ENCODE data around the gene RTN4RL2. TPM values are rescaled to one million over a fixed set of nuclear protein-coding genes. Genes with fewer than 3 reads are reported as not detected.

Gene RTN4RL2
- total RNA-seq, 2 donors from 2014 or later: 0.97 to 1.5 TPM

GRCh38 chr11:57515332-57516060, 55.2 kb downstream of the RTN4RL2 start, which contains the start of gene SLC43A1:
Gene SLC43A1 (minus strand): TSS chr11:57515702. CDS start chr11:57514111, 1,591 bp downstream.
- H3K4me3 Mint-ChIP-seq: peak within 1 kb of the TSS; percentile 71
- TF ChIP-seq, protein P1, sequence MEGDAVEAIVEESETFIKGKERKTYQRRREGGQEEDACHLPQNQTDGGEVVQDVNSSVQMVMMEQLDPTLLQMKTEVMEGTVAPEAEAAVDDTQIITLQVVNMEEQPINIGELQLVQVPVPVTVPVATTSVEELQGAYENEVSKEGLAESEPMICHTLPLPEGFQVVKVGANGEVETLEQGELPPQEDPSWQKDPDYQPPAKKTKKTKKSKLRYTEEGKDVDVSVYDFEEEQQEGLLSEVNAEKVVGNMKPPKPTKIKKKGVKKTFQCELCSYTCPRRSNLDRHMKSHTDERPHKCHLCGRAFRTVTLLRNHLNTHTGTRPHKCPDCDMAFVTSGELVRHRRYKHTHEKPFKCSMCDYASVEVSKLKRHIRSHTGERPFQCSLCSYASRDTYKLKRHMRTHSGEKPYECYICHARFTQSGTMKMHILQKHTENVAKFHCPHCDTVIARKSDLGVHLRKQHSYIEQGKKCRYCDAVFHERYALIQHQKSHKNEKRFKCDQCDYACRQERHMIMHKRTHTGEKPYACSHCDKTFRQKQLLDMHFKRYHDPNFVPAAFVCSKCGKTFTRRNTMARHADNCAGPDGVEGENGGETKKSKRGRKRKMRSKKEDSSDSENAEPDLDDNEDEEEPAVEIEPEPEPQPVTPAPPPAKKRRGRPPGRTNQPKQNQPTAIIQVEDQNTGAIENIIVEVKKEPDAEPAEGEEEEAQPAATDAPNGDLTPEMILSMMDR (conservative IDR thresholded peaks at IDR 0.05): no peak
- H3K4me1 Mint-ChIP-seq: peaks cover 7% of the 10 kb centered on the region
- Histone ChIP-seq H3K27me3 (ENCODE audit: control insufficient read depth, insufficient read depth, low read length, poor library complexity, severe bottlenecking) (peaks cover 45% of the 10 kb centered on the region), H3K4me3 (ENCODE audit: low read length) (peak within 1 kb of the TSS; percentile 81), H3K9ac (ENCODE audit: extremely low read depth, low read length, poor library complexity, severe bottlenecking) (no peak within 1 kb of the TSS), H3K27ac (ENCODE audit: low read depth, low read length) (no peak within 1 kb of the TSS), H3K4me1 (ENCODE audit: control insufficient read depth, insufficient read depth, low read length) (no peaks in the 10 kb centered on the region), H3K36me3 (ENCODE audit: control insufficient read depth, insufficient read depth, low read length) (no peaks in the 10 kb centered on the region), H3K9me3 (ENCODE audit: control insufficient read depth, low read length) (no peaks in the 10 kb centered on the region)
- H3K9me3 Mint-ChIP-seq: no peaks in the 10 kb centered on the region
- WGBS, 2 experiments (ENCODE audit: insufficient coverage in 1 of 2, insufficient read length in 1 of 2): 0 to 1% methylated on average over 41 to 66 of the region's 66 CpGs
- no peak within 1 kb of the TSS for H3K27ac Mint-ChIP-seq
- H3K27me3 Mint-ChIP-seq (ENCODE audit: insufficient read depth): peaks cover 48% of the 10 kb centered on the region
- DNase-seq: peak; percentile 72
- no peaks in the 10 kb centered on the region for H3K36me3 Mint-ChIP-seq (ENCODE audit: low read depth)

- H3K27ac Mint-ChIP-seq: no peak overlapping the region
Measured at GRCh38 chr11:57516061-57516443, 55.7 kb downstream of the RTN4RL2 start.

GRCh38 chr11:57521116-57521515, 60.8 kb downstream of the RTN4RL2 start:
- peaks cover 5% of the 10 kb centered on the region for H3K9me3 ChIP-seq (ENCODE audit: control insufficient read depth, low read length)
- no peaks in the 10 kb centered on the region for H3K4me1 ChIP-seq (ENCODE audit: control insufficient read depth, insufficient read depth, low read length)
- H3K4me3 Mint-ChIP-seq: no peak overlapping the region
- no peaks in the 10 kb centered on the region for H3K9me3 Mint-ChIP-seq
- H3K4me3 ChIP-seq (ENCODE audit: low read length): no peak overlapping the region
- H3K27ac Mint-ChIP-seq: no peak overlapping the region
- H3K36me3 ChIP-seq (ENCODE audit: control insufficient read depth, insufficient read depth, low read length): peaks cover 7% of the 10 kb centered on the region
- peaks cover 6% of the 10 kb centered on the region for H3K36me3 Mint-ChIP-seq (ENCODE audit: low read depth)
- H3K27me3 ChIP-seq (ENCODE audit: control insufficient read depth, insufficient read depth, low read length, poor library complexity, severe bottlenecking): peaks cover 13% of the 10 kb centered on the region
- peaks cover 18% of the 10 kb centered on the region for H3K27me3 Mint-ChIP-seq (ENCODE audit: insufficient read depth)
- no peak for DNase-seq
- TF ChIP-seq, protein P1 (conservative IDR thresholded peaks at IDR 0.05): no peak
- H3K9ac ChIP-seq (ENCODE audit: extremely low read depth, low read length, poor library complexity, severe bottlenecking): no peak overlapping the region
- no peak overlapping the region for H3K27ac ChIP-seq (ENCODE audit: low read depth, low read length)
- 86 to 100% methylated on average over 1 to 2 of the region's 2 CpGs for WGBS, 2 experiments (ENCODE audit: insufficient coverage in 1 of 2, insufficient read length in 1 of 2)
- H3K4me1 Mint-ChIP-seq: peaks cover under 1% of the 10 kb centered on the region

More at GRCh38 chr11:57516061-57516443, 55.7 kb downstream of the RTN4RL2 start:
- H3K27me3 ChIP-seq (ENCODE audit: control insufficient read depth, insufficient read depth, low read length, poor library complexity, severe bottlenecking): peaks cover 45% of the 10 kb centered on the region
- no peak for DNase-seq
- H3K9me3 Mint-ChIP-seq: no peaks in the 10 kb centered on the region
- no peak overlapping the region for H3K9ac ChIP-seq (ENCODE audit: extremely low read depth, low read length, poor library complexity, severe bottlenecking)
- H3K27ac ChIP-seq (ENCODE audit: low read depth, low read length): no peak overlapping the region
- no peaks in the 10 kb centered on the region for H3K4me1 ChIP-seq (ENCODE audit: control insufficient read depth, insufficient read depth, low read length)
- H3K27me3 Mint-ChIP-seq (ENCODE audit: insufficient read depth): peaks cover 48% of the 10 kb centered on the region
- no peaks in the 10 kb centered on the region for H3K36me3 ChIP-seq (ENCODE audit: control insufficient read depth, insufficient read depth, low read length)
- H3K4me3 ChIP-seq (ENCODE audit: low read length): peak overlapping the region; percentile 81
- TF ChIP-seq, protein P1 (conservative IDR thresholded peaks at IDR 0.05): no peak
- no peaks in the 10 kb centered on the region for H3K36me3 Mint-ChIP-seq (ENCODE audit: low read depth)
- H3K4me3 Mint-ChIP-seq: peak overlapping the region; percentile 71
- peaks cover 7% of the 10 kb centered on the region for H3K4me1 Mint-ChIP-seq
- H3K9me3 ChIP-seq (ENCODE audit: control insufficient read depth, low read length): no peaks in the 10 kb centered on the region
- WGBS, 2 experiments (ENCODE audit: insufficient coverage in 1 of 2, insufficient read length in 1 of 2): 12 to 17% methylated on average over 3 to 5 of the region's 5 CpGs

Data from endodermal cell (in vitro differentiated cells).